Measurements from ENCODE around the gene FUT8.

DNA sequence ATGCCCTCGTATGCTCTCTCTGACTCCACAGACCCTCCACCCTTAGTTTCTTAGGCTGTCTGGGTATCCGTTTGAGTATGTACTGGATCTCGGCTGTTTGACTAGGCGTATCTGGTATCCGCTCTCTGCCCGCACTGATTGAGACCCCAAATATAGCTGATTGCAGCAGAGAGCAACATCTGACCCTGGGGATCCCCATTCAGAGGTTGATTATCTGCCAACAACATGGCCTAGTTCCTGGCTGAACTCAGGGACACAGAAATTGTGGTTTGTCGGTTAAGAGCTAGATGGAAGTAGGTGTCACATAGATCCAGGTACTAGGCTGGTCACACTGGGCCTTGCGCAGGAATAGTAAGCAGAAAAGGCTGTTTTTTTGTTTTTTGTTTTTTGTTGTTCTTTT, 359.9 kb downstream of the FUT8 start:
- TF ChIP-seq POLR2A (IDR thresholded peaks at IDR 0.05): no peak
- TF ChIP-seq, protein P1, sequence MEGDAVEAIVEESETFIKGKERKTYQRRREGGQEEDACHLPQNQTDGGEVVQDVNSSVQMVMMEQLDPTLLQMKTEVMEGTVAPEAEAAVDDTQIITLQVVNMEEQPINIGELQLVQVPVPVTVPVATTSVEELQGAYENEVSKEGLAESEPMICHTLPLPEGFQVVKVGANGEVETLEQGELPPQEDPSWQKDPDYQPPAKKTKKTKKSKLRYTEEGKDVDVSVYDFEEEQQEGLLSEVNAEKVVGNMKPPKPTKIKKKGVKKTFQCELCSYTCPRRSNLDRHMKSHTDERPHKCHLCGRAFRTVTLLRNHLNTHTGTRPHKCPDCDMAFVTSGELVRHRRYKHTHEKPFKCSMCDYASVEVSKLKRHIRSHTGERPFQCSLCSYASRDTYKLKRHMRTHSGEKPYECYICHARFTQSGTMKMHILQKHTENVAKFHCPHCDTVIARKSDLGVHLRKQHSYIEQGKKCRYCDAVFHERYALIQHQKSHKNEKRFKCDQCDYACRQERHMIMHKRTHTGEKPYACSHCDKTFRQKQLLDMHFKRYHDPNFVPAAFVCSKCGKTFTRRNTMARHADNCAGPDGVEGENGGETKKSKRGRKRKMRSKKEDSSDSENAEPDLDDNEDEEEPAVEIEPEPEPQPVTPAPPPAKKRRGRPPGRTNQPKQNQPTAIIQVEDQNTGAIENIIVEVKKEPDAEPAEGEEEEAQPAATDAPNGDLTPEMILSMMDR (IDR thresholded peaks at IDR 0.05): no peak

Data from thyroid gland (tissue), 4 donors.